HG03575 (cell line): ENCODE data around the gene RIPOR3.
"Not testable (repeated sequence)": the region's sequence is repeated elsewhere in the genome, so short reads cannot be mapped to it uniquely, and the experiment has no call there.

Experiments used
- ATAC-seq: cut with Tn5 transposase; IDR thresholded peaks from one replicate; pipeline ENCODE4 v1.9.1; 2021; ENCODE audit not compliant: unreplicated experiment, insufficient number of reproducible peaks, low FRiP score; ENCODE audit errors: extremely low read depth

Gene RIPOR3

DNA sequence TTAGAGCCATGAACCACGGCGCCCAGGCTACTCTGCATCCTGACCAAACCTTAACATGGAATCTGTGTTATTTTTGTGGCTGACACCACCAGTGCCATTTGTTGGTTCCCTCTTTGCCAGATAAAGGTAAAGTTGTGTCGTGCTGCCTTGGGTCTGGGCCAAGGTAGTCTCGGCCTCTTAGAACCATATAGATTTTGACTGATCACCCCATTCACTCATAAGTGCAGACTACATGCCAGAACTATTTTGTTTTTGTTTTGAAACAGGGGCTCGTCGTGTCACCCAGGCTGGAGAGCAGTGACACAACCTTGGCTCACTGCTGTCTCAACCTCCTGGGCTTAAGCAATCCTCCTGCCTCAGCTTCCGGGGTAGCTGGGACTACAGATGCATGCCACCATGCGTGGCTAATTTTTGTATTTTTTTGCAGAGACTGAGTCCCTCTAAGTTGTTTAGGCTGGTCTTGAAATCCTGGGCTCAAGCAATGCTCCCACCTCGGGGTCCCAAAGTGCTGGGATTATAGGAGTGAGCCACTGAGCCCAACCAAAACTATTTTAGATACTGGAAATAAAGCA, 19.2 kb upstream of the RIPOR3 start:
- ATAC-seq = no peak

DNA sequence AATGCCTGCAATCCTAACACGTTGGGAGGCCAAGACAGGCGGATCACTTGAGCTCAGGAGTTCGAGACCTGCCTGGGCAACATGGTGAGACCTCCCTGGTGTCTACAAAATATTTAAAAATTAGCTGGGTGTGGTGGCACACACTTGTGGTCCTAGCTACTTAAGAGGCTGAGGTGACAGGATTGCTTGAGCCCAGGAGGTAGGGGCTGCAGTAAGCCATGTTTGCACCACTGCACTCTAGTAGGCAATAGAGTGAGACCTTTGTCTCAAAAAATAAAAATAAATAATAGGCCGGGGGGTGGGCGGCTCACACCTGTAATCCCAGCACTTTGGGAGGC, 18.3 kb upstream of the RIPOR3 start:
- ATAC-seq = no peak

DNA sequence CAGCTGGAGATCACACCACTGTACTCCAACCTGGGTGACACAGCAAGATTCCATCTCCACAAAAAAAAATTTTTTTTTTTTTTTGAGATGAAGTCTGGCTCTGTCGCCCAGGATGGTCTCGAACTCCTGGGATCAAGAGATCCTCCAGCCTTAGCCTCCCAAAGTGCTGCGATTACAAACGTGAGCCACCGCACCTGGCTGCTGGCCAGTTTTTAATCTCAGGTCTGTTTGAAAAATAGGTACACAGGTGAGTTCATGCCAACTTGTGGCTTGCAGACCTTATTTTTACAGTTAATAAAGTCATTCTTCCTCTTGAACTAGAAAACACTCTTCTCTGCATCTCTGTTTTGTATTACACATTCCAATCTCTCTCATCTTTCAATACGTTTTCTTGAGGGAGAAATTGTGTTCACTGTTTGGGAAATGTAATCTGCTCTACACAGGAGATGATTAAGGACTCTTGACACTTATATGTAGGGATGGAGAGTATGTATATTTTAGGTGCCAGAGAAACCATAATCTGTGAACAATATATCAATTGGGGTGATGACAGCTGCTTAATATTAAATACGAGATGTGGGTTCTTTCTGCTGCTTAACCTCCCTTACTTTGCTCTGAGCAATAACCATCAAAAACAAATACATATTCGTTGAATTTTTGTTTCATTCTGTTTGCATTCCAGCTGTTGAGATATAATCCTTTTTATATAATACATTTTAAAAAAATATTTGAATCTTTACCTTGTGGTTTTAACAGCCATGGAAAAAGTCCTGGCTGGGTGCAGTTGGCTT, 17.7 kb upstream of the RIPOR3 start:
- no peak for ATAC-seq

DNA sequence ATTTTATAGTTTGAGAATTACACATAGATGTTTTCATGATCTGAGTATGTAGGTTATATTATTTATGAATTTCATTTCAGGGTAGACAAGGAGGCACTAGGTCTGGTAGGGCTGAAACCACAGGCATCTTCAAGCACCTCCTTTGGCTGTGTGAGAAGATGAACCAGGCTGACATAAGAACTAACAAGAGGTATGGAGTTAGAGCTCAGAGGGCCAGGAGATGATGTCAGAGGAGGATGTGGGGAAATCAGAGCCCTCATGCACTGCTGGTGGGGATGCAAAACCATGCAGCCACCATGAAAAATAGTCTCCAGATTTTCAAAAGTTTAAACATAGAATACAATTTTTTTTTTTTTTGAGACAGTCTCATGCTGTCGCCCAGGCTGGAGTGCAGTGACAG, 13.6 kb upstream of the RIPOR3 start:
- ATAC-seq = no peak

DNA sequence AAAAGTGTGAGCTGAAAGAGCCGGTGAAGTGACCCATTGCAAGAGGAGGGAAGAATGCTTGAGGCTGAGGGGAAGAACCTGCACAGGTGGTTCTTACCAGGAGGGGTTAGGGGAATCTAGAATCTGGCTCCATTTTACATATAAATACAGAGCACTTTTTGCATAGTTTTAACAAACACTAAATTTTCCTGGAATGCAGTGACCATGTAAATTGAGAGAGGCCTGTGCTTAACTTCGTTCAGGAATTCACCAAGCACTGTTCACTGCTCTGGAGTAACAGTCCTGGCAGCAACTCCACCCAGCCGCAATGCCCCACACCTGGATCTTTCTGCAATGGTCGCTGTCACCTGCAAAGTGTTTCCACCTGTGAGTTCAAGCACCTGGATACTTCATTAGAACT, 13.2 kb upstream of the RIPOR3 start:
- ATAC-seq = no peak

DNA sequence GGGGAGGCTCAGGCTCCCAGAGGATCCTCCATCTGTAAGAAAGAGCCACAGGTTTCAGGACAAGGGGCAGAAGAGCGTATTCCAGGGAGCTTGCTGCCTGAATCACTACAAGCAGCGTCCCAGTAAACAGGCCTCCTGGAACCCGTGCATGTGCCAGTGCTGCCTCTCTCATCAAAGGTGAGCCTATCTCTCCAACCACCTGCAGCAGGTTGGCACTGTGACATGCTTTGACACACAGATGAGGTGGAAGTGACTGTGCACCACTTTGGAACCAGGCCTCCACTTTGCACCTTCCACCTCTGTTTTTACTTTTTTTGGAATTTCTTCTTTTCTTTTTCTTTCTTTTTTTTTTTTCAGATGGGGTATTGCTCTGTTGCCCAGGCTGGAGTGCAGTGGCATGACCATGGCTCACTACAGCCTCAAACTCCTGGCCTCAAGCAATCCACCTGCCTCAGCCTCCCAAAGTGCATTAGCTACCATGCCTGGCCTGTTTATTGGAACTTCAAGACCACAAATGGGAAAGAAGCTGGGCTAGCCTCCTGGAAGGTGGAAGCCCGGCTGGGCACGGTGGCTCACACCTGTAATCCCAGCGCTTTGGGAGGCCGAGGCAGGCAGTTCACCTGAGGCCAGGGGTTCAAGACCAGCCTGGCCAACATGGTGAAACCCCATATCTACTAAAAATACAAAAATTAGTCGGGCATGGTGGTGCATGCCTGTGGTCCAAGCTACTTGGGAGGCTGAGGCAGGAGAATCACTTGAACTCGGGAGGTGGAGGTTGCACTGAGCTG, 12.5 kb upstream of the RIPOR3 start:
- ATAC-seq = not testable (repeated sequence)

DNA sequence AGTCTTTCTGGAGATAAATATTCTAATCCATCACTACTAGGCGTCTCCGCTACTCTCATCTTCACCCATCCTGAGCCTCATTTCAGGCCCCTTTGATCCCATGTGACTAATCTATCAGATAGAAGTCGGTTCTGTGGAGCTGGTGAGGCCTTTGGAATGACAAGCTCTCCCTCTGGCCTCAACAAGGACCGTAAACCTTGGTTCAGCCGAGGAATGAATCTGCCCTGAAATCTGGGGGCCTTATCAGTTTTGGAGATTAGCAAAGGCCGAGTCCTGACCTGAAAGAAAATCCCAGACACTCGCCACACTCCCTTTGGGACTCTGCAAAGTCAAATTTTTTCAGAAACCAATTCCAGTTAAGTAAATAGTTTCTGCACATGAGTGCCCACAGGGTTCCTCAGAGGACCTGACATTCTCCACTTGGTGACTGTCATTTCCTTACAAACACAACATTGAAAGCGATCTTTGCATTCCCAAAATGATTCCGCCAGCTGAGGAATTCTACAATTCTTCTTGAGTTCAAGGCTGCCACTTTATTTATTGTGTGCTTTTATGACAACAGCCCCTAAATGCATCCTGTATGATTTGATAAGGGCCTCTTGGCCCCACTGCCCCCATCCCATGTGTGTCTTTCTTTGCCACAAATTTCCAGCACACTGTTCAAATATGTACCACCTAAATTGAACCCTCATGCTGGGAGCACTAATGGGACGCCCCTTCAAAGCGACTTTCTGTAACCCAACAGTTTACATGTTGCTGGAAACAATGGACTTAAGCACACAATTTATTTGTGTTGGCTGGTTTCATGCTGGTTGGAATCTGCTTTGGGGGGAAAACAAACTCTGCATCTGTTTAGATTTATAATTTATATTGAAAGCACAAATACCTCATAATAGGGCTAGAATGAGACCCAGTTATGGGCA, 10.0 kb upstream of the RIPOR3 start:
- ATAC-seq = no peak

DNA sequence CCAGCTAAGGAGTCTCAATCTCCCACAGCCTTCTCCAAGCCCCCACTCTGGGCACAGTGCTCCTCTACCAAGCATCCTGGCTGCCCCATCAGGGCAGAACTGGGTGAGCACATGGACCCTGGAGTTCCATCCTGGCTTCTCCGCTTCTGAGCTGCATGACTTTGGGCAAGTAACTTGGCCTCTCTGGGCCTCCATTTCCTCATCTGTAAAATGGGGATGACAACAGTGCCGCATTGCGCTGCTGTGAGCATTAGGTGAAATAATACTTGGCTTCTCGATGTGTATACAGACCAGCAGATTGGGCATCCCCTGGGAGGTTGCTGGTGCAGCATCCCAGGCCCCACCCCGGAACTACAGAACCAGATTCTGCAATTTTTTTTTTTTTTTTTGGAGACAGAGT, 8.3 kb upstream of the RIPOR3 start:
- no peak for ATAC-seq

DNA sequence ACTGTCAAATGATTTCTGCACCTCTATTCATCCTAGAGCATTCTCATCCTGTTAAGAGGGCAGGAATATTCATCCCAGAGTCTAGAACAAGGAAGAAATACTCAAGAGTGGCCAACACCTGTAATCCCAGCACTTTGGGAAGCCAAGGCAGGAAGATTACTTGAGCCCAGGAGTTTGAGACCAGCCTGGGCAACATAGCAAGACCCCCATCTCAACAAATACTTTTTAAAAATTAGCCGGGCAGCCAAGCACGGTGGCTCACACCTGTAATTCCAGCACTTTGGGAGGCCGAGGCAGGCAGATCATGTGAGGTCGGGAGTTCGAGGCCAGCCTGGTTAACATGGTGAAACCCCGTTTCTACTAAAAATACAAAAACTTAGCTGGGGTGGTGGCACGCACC, 6.9 kb upstream of the RIPOR3 start:
- ATAC-seq = not testable (repeated sequence)

DNA sequence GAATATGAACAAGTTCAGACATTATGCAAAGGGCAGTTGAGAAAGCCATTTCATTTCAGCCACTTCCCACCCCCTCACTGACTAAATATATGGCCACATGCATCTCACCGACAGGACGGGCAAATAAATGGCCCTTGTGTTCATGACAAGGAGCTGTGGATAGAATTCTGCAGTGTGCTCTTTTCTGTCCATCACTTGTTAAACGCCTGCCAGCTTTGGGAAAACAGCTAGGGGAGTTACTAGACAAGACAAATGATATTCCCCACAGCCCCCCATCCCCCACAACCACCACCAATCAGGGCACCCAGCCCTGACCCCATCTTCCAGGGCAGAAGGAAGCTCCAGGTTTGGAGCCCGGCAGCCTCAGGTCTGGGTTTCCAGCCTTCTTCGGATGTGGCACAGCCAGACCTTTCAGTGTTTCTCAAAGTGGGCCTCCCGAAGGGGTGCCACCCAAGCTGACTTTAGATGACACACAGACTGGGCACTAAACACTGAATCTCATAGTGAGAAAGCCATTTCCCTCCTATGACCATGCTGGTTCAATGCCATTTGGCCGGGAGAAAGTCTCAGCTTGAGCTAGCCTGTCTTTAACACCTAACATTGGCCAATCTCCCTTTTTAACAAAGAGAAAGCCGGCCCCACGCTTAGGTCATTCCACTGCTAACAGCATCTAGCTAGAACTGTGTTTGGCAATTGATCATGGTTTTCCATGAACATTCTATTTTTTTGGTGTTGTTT, 4.0 kb upstream of the RIPOR3 start:
- no peak for ATAC-seq

DNA sequence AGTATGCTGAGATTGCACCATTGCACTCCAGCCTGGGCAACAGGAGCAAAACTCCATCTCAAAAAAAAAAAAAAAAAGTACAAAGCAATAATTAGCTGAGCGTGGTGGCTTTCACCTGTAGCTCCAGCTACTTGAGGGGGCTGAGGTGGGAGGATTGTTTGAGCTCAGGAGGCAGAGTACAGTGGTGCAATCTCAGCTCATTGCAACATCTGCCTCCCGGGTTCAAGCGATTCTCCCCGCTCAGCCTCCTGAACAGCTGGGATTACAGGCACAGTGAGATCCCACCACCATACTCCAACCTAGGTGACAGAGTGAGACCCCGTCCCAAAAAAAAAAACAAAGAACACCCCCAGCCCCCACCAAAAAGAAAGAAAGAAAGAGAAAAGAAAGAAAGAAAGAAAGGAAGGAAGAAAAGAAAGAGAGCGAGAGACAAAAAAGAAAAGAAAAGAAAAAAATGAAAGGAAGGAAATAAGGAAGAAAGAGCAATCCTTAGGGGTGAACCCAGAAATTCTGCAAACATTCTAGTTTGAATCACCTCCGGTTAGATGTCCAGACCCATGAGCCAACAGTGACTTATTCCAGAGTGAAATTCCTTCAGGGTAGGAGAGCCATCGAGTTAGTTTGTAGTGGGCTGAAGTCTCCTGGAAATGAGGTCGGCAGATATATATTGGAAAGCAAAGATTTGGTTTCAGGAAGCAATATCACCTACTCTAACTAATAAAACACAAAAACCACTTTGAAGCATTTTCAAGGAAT, 3.2 kb upstream of the RIPOR3 start:
- ATAC-seq = no peak

DNA sequence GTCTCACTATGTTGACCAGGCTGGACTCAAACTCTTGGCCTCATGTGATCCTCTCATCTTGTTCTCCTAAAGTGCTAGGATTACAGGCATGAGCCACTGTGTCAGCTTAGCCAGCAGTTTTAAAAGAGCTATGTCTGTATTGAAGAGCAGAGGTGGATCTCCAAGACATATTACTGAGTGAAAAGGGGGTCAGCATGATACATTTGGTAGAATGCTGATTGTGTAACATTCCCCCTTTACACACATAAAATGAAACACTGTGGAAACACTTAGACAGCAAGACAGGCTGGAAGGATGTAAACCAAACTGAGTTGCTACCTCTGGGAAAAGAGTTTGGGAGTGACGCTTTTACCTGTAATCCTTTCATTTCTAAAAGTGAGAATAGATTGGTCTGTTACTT, 1.7 kb upstream of the RIPOR3 start:
- ATAC-seq = no peak

DNA sequence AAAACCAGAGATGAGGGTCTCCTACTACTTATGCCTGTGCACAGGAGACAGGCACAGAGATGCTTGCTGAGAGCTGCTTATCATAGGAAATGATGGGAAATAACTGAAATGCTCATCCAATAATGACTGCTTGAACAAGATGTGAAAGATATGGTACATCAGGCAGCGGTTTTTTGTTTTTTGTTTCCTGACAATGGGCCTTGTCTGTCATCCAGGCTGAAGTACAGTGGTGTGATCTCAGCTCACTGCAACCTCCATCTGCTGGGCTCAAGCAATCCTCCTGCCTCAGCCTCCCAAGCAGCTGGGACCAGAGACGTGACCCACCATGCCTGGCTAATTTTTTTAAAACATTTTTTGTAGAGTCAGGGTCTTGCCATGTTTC, 1.2 kb upstream of the RIPOR3 start:
- ATAC-seq = no peak

DNA sequence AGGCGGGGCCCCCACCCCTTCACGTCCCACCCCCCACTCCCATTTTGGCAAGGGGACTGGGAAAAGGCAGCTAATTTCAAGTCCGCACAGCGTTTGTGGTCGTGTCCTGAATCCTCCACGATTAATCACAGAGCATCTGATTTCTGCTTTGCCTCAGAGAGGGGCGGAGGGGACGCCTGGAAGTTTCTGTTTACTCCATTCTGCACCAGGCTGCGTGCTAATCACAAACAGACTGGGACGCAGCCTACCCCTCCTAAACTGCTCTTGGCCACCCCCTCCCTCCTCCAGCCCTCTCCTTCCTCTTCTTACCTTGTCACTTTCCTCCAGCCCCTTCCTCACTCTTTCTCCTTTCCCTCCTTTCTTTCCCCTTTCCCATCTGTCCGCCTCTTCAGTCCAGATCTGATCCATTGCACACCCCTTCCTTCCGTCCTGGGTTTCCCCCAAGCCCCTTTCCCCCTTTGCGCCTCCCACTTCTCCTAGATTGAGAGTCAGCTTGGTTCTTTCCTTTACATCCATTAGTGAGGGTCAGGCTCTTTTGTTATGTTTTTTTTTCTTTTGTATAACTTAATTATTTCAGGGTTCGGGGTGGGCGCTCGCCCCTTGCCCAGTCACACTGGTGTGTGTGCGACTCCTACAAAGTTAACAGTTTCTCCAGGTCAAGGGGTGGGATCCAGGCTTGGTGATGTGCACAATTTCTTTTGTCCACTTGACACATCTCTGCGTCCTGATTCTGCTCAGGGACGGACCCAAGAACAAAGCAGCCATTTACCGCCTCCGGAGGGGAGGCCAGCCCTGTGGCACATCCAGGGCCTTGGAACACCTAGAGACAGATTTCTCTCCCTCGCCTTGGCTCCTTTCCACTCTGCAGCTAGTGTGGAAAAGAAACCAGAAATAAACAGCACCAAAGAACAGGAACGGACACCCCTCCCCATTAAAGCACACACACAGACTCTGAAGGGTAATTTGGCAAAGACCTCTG, 520 bp upstream of the RIPOR3 start:
- ATAC-seq = no peak

DNA sequence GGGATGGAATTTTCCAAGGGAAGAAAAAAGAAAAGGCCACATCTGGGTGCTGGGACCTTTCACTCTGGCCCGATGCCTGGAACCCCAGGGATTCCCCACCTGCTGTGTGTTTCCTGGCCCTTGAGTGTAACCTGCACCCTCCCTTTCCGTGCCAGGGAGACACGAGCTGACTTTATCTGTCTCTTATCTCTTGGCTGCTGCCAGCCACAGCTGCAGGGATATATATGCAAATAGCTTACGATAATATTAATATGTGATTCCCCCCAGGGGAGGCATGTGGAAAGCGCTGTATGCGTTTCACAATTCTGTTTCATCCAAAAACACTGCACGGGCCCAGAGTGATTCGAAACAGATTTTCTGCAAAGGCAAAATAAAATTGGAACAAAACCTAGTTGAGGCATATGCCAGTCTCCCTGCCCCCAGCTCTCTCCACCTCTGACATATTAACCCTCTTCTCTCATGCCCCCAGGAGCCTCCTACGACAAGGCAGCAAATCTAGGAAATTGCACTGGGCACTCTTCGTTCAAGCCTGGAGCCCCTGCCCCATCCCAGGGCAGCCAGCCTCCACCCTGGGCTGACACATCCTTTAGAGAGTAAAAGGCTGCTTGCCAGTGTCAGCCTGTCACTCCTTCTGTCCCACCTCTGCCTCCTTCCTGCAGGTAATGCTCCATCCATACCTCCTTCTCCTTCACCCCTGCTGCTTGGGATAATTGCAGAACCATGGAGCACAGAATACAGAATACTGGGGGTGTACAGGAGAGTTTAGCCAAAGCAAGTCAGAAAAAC, 1.3 kb downstream of the RIPOR3 start:
- no peak for ATAC-seq

DNA sequence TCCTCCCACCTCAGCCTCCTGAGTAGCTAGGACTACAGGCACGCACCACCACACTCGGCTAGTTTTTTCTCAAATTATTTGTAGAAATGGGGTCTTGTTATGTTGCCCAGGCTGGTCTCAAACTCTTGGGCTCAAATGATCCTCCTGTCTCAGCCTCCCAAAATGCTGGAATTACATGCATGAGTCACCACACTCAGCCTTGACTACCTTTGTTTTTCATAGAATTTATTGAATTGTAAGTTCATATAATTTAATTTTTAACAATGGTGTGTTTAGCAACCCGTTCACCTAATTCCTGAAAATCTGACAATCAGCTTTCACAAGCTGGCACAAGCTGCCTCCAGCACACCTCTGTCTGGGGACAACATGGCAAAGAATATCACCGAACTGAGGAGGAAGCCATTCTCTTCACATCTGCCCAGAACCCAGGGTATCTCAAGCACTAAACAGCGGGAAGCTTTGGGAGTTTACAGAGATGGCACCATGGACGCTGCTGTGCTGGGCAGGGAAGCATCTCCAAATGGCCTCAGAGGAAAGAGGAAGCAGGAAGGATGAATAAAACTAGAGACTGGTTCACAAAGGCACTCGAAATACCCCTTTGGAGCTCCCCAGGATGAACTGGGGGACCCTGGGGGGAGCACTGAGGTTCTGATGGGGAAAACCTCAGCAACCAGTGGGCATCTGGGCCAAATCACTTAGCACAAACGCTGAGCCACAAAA, 2.9 kb downstream of the RIPOR3 start:
- no peak for ATAC-seq
